HG03575 (cell line): Measurements from ENCODE around the gene IMPDH2.

Source experiments
- ATAC-seq: cut with Tn5 transposase; IDR thresholded peaks from one replicate; pipeline ENCODE4 v1.9.1; 2021; ENCODE audit not compliant: unreplicated experiment, insufficient number of reproducible peaks, low FRiP score; ENCODE audit errors: extremely low read depth

Gene IMPDH2

DNA sequence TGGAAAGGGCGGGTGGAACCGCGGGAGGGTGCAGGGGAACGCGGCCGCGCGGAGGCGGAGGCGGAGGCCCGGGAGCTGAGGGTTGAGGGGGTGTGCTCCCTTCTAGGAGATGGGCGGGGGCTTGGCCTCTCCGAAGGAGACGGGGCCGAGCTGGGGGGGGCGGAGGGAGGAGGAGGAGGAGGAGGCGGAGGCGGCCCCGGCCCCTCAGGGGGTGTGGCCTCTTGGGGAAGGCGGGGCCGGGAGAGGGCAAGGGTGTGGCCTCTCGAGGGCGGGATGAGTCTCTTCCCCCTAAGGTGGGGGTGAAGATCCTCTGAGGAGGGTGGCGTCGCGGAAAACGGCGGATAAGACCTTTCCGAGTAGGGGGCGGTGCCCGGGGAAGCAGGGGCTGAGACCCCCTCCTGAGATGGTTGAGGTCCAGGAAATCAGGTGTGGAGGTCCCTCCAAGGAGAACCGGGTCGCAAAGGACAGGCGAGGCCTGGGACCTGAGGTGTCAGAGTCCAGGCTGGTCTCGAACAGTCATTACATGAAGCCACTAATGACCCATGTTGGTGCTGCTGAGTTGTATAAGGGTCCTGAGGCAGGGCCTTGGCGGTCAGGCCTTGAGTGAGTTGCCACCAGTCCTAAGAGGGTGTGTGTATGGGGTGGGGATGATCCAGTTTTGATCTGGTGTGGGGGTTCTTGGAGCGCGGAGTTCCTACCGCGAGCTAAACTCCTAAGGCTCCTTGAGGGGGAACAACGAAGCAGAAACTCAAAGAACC, 21.2 kb downstream of the IMPDH2 start:
- ATAC-seq = no peak

- ATAC-seq = peak; percentile 71
Observed at GRCh38 chr3:49007068-49007770, 22.0 kb downstream of the IMPDH2 start, which contains the start of gene WDR6. Gene WDR6, plus strand, starts transcription at chr3:49007391. Its CDS starts 41 bp downstream, at chr3:49007432.

DNA sequence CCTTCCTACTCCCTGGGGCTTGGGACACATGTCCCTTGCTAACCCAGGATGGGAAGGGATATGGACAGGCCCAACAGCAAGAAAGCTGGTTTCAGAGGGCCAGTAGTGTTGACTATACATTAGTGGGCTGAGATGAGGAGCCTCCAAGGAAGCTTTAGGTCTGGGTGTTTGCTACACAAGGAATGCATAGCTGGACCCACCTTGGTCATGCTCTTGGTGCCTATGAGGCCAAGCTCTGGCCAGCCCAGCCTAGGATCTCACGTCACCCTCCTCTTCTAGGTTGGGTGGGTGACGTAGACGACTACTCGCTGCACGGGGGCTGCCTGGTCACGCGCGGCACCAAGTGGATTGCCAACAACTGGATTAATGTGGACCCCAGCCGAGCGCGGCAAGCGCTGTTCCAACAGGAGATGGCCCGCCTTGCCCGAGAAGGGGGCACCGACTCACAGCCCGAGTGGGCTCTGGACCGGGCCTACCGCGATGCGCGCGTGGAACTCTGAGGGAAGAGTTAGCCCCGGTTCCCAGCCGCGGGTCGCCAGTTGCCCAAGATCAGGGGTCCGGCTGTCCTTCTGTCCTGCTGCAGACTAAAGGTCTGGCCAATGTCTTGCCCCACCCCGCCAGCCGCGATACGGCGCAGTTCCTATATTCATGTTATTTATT, 22.7 kb downstream of the IMPDH2 start:
- no peak for ATAC-seq

DNA sequence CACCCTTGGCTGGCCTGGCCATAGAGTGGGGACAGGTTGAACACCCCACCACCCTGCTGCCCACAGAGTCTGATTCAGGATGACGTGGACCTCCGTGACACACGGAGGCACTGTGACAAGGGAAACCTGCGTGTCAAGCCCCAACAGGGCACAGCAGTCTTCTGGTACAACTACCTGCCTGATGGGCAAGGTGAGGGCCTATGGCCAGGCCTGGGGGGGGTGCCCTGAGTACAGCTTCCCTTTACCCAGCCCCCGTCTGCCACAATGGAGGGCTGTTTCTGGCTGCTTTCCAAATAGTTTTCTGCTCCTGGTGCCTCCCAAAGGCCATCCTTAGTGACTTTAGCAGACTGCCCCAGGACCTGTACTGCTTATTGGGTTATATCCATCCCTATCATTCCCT, 23.2 kb downstream of the IMPDH2 start:
- ATAC-seq = no peak

GRCh38 chr3:49005303-49005680, 23.9 kb downstream of the IMPDH2 start:
- no peak for ATAC-seq

DNA sequence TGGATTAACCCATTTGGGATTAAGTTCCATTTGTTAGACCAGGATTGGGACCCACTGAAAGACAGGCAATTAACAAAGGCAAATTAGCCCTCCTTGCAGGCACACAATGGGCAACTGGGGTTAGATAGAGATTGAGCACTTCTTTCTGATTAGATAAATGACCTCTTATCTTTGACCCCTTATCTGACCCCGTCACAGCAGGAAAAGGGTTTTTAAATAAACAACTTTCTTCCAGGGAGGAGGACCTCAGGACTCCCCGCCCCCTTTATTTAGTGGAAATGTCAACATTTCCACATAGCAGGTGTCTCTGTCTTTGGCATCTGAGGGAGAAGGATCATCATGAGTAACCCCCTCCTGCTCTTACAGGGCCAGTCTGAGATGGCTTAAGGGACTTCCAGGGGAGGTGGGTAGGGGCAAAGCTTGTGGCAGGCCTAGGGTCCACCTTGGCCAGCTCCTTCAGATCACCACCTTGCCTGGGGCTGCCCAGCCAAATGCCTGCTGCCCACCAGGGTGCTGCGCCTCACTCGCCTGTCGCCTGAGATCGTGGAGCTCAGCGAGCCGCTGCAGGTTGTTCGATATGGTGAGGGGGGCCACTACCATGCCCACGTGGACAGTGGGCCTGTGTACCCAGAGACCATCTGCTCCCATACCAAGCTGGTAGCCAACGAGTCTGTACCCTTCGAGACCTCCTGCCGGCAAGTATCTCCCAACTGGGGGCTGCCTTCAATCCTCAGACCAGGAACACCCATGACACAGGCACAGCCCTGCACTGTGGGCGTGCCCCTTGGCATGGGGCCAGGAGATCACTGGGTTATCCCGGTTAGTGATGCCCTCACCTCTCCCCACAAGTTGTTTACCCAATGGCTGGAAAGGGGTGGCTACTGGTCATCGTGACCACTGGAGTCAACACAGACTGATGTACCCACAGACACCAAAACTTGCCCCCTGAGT, 24.6 kb downstream of the IMPDH2 start:
- no peak for ATAC-seq

DNA sequence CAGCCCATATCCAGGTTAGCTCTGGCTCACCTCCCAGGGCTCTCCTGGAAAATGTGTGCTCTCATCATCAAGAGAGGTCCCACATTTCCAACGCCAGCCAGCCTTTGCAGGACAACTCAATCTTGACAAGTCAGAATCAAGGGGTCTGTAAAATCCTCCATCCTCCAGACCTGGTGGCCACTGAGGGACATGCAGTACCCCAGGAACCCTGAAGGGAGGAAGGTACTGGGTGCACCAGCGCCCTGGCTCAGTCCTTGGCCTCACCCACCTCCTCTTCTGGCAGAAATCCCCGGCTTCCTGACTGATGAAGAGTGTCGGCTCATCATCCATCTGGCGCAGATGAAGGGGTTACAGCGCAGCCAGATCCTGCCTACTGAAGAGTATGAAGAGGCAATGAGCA, 28.0 kb downstream of the IMPDH2 start:
- no peak for ATAC-seq

DNA sequence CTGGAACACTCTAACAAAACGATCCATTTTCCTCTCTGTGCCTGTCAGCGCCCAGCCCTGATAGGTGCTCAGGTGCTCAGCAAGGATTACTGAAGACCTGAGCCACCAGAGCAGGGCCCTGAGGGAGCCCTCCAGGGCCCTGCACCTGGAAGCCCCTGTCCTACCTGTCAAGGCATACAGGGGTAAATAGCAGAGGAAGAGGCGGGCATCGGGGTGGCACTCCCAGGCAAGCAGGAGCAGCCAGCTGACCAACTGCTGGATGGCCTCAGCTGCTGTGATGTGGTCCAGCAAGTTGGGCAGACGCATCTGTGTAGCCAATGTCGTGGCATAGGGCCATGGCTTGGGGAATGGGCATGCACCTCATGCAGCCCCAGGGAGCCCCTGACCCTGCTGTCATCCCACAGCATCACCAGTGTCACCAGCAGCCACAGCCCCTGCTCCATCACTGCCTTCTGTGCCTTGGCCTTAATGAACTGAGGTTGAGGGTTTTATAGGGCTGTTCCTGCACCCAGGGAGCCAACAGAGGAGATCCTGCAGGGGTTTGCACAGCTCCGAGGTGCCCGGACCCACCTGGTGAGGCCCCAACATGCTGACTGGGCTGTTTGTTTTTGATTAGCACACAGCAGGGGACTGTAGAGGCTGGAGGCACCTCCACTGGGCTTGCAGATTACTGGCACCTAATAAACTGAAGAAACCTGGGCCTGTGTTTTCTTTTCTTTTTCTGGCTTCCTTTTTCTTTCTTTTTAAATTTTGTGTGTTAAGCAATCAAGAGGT, 29.9 kb downstream of the IMPDH2 start:
- ATAC-seq = no peak

DNA sequence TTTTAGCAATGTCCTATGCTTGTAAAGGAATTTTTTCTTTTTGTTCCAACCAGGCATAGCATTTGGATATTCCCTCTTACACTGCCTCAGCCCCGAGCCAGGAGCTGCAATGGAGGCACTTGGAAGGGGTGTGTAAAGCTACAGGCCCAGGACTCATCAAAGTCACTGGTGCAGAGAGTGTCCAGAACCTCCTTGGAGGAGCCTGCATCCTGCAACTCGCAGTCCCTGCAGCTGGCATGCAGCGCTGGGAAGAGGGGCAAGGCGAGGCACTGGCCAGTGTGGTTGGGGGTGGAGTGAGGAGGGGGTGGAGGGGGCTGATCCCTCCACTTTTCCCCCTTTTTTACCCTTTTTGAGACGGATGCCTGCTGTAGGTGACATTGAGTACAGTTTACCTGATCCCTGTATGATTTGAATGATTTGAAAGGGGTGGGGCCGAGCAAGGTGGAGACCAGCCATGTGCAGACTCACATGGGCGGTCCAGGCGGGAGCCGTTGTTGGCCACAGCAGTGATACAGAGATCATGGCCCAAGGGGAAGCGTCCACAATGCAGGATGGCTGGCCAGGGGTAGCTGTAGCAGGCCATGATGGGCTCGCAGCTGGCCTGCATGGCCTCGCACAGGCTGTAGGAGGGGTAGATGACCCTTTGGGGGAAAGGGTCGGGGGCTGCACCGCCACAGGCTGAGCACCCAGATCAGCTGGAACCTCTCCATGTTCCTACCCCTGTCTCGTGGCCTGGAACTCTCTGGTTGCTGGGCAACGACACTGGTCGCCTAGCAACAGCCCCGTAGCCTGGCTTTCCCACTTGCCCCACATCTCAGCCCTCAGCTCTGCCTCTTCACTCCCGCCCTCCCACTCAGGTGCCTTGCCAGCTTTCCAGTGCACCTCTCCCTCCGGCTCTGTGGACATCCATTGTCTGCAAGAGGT, 31.2 kb downstream of the IMPDH2 start:
- ATAC-seq = no peak

DNA sequence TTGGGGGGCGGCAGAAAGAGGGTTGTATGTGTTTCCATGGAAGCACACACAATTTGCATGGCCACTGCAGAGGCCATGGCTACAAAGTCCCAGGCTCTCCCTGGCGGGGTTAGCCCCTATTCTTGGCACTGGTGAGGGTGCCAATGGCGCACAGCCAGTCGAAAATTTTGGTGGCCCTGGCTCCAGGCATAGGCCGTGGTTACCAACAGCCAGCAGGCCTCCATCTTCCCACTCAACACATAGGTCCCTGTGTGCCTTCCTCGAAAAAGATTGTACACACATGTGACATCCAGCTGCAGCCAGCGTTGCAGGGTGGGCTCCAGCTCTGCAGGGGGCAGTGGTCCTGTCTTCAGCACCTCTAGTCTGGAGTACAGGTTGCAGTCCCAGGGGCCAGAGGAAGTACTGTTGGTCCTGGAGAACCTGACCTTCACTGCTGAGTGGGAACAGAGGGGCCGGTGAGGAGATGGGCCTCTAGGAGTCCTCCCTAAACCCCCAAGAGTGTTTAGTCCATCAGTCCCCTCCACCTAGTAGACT, 32.0 kb downstream of the IMPDH2 start:
- no peak for ATAC-seq

DNA sequence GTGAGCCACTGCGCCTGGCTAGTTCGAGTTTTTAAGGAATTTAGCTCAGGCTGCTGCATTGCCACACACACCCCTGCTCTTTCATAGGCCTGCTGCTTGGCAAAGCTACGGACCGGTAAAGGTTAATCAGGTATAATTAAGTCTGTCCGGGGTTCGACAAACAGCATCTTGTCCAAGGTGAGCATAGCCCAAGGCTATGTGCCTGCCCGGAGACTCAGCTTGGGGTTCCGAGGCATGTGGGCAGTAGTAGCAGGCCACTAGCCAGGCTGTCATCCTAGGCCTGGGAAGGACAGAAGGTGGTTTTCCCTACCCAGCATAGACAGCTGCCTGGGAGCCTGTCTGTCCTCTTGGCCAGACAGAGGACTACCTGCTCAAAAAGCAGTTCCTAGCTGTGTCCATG, 32.6 kb downstream of the IMPDH2 start:
- no peak for ATAC-seq

GRCh38 chr3:48993834-48994233, 35.4 kb downstream of the IMPDH2 start:
- no peak for ATAC-seq

GRCh38 chr3:48991851-48992545, 37.2 kb downstream of the IMPDH2 start:
- no peak for ATAC-seq

DNA sequence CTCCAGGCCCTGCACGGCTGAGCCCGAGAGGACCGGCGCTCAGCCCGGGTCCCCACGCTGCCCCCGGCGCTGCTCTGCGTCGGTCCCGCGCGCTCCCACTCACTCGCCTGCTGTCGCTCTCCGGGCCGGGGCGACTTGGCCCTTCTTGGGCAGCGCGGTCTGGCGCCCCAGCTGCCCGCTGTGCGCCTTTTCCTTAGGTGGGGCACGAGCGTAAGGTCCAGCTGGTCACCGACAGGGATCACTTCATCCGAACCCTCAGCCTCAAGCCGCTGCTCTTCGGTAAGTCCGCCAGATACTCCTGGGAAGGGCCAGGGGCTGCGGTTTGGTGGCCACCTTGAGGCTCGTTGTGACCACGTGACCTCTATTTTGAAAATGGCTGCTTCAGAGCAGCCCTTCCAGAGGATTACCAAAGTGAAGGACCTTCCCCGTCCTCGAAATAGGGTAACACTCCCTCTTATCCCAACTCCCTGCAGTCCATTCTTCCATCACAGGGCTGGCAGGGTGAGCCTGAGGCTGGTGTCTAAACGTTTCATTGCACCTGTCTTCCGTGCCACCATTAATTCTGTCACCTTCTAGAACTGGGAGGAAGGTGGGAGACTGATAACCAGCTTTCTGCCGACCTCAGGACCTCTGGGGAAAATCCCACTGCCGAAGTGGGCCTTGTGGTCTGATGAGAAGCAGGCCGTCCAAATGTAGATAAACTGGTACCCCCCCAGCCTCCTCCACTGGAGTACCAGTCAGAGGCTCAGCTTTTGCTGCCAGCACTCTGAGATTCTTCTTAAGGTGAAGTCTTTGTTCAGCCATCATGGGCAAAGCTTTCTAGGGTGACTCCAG, 38.3 kb downstream of the IMPDH2 start:
- ATAC-seq = no peak

DNA sequence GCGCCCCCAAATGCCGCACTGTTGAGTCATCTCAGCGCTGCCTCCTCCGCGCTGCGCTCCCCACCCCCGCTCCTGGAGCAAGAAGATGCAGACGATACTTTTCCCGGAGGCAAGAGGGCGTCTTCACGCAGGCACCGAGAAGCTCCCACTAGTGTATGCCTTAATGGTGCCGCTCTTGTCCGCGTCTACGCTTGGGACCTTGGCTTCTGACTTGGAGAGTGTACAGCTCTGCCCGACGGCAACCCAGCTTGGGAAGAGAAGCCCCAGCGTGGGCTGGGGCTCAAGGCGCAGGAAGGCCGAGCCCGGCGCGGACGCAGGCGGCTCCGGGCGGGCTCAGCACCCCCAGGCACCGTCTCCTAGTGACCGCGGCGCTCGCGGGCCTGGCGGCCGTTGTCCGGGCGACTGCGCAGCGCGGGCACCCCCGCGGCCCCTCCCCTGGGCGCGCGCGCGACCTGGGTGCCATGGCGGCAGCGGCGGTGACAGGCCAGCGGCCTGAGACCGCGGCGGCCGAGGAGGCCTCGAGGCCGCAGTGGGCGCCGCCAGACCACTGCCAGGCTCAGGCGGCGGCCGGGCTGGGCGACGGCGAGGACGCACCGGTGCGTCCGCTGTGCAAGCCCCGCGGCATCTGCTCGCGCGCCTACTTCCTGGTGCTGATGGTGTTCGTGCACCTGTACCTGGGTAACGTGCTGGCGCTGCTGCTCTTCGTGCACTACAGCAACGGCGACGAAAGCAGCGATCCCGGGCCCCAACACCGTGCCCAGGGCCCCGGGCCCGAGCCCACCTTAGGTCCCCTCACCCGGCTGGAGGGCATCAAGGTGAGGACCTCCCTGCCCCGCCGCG, 39.2 kb downstream of the IMPDH2 start, which contains the start of gene P4HTM:
TSS of gene P4HTM (plus strand) at position 446 of the 840 bp plus-strand sequence. CDS start at position 462, 16 bp downstream.
- ATAC-seq = no peak
